GM12864 (cell line): ENCODE results near the gene DBF4.

Source experiments
- DNase-seq: peaks from one replicate; pipeline ENCODE4 v3.0.0-alpha.2; 2011; ENCODE audit warnings: low read depth
- H3K4me3 ChIP-seq: 2 replicates; pipeline ENCODE4 v1.5.1; 2011; ENCODE audit warnings: mild to moderate bottlenecking, low read depth, low read length, control low read depth
- CTCF ChIP-seq: IDR thresholded peaks from 2 replicates; pipeline ENCODE4 v1.5.1; 2011; ENCODE audit warnings: low read depth, mild to moderate bottlenecking, moderate library complexity, low read length, control low read depth, inconsistent platforms; ENCODE audit errors: missing control alignments

The DBF4 gene

GRCh38 chr7:87875151-87876039 lies 898 bp upstream of the DBF4 start:
- DNase-seq: no peak
- no peak for TF ChIP-seq CTCF
- H3K4me3 ChIP-seq: peak overlapping the region; percentile 68

GRCh38 chr7:87876869-87877234 lies 559 bp downstream of the DBF4 start:
- H3K4me3 ChIP-seq: peak overlapping the region; percentile 68
- no peak for TF ChIP-seq CTCF
- no peak for DNase-seq

- no peak for DNase-seq
- H3K4me3 ChIP-seq: peak overlapping the region; percentile 68
- no peak for TF ChIP-seq CTCF
These were observed 1.2 kb downstream of the DBF4 start for GRCh38 chr7:87877366-87878040.

DNA sequence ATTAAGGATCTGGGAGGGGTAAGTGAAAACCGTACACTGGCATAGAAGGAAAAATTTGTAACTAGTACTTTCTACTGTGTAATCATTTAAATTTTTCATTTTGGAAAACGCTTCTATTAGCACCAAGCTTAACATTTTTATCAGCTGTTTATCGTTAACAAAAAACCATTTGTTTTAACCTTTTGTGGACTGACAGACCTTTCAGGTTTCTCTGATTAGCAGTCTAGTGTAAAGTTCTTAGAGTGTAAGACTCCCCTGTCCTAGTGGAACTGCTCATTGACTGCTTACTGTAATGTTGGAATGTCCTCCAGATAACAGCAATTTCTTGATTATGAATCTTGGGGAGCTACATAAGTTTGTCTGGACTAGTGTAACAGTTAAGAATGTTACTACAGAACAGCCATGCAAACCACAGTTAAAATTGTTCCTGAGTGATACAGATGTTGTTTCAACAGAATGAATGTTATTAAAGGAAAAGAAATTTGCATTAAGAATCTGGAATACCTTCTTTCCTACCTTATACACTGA lies 2.0 kb downstream of the DBF4 start:
- no peak for TF ChIP-seq CTCF
- H3K4me3 ChIP-seq: peak overlapping the region; percentile 68
- no peak for DNase-seq

DNA sequence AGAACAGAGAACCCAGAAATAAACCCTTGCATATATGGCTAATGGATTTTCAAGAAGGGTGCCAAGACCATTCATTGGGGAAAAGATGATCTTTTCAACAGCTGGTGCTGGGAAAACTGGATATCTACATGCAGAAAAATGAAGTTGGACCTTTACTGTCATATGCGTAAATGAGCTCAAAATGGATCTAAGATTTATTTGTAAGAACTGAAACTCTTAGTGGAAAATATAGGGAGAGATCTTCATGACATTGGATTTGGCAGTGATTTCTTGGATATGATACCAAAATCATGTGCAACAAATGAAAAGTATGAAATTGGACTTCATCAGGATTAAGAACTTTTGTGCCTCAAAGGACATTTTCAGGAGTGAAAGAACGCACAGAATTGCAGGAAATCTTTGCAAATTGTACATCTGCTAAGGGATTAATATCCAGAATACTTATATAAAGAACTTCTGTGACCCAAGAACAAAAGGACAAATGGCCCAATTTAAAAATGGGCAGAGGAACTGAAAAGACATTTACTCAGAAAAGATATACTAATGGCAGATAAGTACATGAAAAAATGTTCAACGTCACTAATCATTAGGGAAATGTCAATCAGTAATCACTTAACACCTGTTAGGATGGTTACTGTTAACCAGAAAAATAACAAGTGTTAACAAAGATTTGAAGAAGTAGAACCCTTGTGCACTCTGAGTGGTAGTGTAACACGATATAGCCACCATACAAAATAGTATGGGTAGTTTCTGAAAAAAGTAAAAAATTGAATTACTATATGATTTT lies 6.1 kb downstream of the DBF4 start:
- no peak for DNase-seq
- H3K4me3 ChIP-seq: no peak overlapping the region
- no peak for TF ChIP-seq CTCF

DNA sequence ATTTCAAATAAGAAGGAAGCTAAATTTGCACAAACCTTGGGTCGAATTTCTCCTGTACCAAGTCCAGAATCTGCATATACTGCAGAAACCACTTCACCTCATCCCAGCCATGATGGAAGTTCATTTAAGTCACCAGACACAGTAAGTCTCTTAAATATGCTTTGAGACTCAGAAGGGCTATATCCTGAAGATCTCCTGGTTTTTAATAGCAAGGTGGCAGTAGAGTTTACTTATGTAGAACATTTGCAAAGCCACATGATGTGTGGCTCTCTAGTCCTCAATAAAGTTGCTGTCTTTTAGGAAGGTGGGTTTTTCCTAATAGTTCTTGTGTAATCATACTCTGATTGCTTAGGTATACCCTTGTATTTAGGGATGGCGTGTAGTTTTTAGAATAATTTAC lies 8.7 kb downstream of the DBF4 start:
- TF ChIP-seq CTCF: no peak
- DNase-seq: no peak
- H3K4me3 ChIP-seq: no peak overlapping the region
